ENCODE measurements around the gene NFKBIL1.

NFKBIL1 gene

DNA sequence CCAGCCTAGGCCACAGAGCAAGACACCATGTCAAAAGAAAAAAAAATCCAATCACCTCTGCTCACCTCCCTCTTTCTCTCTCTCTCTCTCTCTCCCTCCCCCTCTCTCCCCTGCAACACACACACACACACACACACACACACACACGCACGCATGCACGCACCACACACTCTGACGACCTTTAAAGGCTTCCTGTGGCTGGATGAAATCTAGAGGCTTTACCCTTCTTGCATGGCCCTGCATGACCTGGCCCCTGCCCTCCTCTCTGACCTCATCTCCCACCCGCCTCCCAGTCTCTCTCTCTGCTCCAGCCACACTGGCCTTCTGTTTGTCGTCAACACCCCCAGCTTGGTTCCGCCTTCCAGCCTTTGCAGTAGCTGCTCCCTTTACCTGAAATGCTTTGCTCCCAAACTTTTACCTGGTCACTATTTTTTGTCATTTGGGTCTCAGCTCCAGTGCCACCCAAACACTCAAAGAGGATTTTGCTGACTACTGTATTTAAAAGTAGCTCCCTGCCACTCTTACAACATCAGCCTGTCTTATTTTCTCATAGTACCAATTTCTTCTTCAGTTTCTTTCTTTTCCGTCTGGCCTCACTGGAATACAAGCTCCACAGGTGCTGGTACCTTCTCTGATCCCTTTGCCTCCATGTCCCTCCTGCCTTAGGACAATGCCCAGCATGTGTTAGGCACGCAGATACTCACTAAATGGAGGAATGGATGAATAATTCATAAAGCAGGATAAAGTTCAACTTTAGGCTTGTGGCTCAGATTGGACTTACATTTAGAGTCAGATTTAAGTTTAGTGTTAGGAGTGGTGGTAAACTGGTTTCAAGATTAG lies 20.3 kb downstream of the NFKBIL1 start:
- DNase-seq = no peak

DNA sequence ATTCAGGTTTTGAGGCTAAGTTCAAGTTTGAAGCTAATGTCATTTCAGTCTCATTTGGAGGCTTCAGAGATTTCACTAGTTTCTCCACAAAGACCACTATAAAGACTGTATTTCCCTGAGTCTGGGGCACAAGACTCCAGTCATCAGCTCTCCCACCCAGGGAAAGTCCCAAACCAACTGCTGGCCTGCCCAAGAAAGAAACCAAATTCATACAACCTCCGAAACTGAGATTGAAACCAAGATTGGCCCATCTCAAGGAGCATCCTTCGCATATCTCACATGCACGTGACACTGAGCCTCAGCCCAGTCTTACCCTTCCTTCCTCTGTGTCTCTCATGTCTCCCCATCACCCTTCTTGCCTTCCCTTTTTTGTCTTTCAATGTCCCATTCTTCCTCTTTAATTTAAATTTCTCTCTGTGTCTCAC lies 21.1 kb downstream of the NFKBIL1 start:
- no peak for DNase-seq

DNA sequence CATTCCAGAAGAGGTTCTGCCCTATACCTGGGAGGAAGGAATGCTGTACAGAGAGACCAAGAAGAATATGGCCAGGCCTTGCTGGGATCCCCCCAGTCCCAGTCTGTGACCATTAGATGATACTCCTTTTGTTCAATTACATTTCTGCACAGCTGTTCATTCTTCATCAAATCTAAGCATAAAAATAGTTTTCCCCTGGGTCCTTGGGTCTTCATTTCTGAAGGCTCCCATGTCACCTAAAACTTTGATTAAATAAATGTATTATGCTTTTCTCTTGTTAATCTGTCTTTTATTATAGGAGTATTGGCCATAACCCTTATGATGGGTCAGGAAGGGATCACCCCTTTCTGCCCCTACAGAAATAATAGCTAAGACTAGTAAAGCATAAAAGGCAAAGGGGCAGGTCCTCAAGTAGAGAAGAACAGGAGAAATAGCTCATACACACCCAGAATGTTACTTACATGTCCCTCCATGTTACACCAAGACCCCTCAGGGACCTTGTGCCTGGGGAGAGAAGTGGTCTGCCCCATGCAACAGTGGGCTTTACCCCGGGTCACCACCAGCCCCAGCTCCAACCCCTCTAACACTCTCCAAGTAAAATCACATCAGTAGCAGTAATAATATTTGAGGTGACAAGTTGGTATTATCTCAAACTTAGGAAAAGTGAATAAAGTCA lies 22.6 kb downstream of the NFKBIL1 start:
- DNase-seq = no peak

DNA sequence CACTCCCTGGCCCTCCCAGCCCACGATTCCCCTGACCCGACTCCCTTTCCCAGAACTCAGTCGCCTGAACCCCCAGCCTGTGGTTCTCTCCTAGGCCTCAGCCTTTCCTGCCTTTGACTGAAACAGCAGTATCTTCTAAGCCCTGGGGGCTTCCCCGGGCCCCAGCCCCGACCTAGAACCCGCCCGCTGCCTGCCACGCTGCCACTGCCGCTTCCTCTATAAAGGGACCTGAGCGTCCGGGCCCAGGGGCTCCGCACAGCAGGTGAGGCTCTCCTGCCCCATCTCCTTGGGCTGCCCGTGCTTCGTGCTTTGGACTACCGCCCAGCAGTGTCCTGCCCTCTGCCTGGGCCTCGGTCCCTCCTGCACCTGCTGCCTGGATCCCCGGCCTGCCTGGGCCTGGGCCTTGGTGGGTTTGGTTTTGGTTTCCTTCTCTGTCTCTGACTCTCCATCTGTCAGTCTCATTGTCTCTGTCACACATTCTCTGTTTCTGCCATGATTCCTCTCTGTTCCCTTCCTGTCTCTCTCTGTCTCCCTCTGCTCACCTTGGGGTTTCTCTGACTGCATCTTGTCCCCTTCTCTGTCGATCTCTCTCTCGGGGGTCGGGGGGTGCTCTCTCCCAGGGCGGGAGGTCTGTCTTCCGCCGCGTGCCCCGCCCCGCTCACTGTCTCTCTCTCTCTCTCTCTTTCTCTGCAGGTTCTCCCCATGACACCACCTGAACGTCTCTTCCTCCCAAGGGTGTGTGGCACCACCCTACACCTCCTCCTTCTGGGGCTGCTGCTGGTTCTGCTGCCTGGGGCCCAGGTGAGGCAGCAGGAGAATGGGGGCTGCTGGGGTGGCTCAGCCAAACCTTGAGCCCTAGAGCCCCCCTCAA lies 24.9 kb downstream of the NFKBIL1 start, which contains the start of gene LTA:
TSS of gene LTA (plus strand) at position 249 of the 871 bp plus-strand sequence. CDS start at position 703, 454 bp downstream.
- no peak for DNase-seq

DNA sequence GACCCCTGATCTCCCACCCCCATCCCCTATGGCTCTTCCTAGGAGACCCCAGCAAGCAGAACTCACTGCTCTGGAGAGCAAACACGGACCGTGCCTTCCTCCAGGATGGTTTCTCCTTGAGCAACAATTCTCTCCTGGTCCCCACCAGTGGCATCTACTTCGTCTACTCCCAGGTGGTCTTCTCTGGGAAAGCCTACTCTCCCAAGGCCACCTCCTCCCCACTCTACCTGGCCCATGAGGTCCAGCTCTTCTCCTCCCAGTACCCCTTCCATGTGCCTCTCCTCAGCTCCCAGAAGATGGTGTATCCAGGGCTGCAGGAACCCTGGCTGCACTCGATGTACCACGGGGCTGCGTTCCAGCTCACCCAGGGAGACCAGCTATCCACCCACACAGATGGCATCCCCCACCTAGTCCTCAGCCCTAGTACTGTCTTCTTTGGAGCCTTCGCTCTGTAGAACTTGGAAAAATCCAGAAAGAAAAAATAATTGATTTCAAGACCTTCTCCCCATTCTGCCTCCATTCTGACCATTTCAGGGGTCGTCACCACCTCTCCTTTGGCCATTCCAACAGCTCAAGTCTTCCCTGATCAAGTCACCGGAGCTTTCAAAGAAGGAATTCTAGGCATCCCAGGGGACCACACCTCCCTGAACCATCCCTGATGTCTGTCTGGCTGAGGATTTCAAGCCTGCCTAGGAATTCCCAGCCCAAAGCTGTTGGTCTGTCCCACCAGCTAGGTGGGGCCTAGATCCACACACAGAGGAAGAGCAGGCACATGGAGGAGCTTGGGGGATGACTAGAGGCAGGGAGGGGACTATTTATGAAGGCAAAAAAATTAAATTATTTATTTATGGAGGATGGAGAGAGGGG lies 26.1 kb downstream of the NFKBIL1 start:
- DNase-seq = no peak

DNA sequence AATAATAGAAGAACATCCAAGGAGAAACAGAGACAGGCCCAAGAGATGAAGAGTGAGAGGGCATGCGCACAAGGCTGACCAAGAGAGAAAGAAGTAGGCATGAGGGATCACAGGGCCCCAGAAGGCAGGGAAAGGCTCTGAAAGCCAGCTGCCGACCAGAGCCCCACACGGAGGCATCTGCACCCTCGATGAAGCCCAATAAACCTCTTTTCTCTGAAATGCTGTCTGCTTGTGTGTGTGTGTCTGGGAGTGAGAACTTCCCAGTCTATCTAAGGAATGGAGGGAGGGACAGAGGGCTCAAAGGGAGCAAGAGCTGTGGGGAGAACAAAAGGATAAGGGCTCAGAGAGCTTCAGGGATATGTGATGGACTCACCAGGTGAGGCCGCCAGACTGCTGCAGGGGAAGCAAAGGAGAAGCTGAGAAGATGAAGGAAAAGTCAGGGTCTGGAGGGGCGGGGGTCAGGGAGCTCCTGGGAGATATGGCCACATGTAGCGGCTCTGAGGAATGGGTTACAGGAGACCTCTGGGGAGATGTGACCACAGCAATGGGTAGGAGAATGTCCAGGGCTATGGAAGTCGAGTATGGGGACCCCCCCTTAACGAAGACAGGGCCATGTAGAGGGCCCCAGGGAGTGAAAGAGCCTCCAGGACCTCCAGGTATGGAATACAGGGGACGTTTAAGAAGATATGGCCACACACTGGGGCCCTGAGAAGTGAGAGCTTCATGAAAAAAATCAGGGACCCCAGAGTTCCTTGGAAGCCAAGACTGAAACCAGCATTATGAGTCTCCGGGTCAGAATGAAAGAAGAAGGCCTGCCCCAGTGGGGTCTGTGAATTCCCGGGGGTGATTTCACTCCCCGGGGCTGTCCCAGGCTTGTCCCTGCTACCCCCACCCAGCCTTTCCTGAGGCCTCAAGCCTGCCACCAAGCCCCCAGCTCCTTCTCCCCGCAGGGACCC lies 27.0 kb downstream of the NFKBIL1 start:
- DNase-seq = no peak

DNA sequence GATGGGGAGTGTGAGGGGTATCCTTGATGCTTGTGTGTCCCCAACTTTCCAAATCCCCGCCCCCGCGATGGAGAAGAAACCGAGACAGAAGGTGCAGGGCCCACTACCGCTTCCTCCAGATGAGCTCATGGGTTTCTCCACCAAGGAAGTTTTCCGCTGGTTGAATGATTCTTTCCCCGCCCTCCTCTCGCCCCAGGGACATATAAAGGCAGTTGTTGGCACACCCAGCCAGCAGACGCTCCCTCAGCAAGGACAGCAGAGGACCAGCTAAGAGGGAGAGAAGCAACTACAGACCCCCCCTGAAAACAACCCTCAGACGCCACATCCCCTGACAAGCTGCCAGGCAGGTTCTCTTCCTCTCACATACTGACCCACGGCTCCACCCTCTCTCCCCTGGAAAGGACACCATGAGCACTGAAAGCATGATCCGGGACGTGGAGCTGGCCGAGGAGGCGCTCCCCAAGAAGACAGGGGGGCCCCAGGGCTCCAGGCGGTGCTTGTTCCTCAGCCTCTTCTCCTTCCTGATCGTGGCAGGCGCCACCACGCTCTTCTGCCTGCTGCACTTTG lies 28.0 kb downstream of the NFKBIL1 start, which contains the start of gene TNF:
TSS of gene TNF (plus strand) at position 231 of the 567 bp plus-strand sequence. CDS start at position 408, 177 bp downstream.
- DNase-seq = no peak

DNA sequence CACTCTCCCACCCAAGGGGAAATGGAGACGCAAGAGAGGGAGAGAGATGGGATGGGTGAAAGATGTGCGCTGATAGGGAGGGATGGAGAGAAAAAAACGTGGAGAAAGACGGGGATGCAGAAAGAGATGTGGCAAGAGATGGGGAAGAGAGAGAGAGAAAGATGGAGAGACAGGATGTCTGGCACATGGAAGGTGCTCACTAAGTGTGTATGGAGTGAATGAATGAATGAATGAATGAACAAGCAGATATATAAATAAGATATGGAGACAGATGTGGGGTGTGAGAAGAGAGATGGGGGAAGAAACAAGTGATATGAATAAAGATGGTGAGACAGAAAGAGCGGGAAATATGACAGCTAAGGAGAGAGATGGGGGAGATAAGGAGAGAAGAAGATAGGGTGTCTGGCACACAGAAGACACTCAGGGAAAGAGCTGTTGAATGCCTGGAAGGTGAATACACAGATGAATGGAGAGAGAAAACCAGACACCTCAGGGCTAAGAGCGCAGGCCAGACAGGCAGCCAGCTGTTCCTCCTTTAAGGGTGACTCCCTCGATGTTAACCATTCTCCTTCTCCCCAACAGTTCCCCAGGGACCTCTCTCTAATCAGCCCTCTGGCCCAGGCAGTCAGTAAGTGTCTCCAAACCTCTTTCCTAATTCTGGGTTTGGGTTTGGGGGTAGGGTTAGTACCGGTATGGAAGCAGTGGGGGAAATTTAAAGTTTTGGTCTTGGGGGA lies 28.7 kb downstream of the NFKBIL1 start:
- DNase-seq = no peak

DNA sequence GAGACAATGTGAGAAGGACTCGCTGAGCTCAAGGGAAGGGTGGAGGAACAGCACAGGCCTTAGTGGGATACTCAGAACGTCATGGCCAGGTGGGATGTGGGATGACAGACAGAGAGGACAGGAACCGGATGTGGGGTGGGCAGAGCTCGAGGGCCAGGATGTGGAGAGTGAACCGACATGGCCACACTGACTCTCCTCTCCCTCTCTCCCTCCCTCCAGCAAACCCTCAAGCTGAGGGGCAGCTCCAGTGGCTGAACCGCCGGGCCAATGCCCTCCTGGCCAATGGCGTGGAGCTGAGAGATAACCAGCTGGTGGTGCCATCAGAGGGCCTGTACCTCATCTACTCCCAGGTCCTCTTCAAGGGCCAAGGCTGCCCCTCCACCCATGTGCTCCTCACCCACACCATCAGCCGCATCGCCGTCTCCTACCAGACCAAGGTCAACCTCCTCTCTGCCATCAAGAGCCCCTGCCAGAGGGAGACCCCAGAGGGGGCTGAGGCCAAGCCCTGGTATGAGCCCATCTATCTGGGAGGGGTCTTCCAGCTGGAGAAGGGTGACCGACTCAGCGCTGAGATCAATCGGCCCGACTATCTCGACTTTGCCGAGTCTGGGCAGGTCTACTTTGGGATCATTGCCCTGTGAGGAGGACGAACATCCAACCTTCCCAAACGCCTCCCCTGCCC lies 29.6 kb downstream of the NFKBIL1 start:
- DNase-seq = no peak

DNA sequence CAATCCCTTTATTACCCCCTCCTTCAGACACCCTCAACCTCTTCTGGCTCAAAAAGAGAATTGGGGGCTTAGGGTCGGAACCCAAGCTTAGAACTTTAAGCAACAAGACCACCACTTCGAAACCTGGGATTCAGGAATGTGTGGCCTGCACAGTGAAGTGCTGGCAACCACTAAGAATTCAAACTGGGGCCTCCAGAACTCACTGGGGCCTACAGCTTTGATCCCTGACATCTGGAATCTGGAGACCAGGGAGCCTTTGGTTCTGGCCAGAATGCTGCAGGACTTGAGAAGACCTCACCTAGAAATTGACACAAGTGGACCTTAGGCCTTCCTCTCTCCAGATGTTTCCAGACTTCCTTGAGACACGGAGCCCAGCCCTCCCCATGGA lies 30.2 kb downstream of the NFKBIL1 start:
- DNase-seq = no peak

DNA sequence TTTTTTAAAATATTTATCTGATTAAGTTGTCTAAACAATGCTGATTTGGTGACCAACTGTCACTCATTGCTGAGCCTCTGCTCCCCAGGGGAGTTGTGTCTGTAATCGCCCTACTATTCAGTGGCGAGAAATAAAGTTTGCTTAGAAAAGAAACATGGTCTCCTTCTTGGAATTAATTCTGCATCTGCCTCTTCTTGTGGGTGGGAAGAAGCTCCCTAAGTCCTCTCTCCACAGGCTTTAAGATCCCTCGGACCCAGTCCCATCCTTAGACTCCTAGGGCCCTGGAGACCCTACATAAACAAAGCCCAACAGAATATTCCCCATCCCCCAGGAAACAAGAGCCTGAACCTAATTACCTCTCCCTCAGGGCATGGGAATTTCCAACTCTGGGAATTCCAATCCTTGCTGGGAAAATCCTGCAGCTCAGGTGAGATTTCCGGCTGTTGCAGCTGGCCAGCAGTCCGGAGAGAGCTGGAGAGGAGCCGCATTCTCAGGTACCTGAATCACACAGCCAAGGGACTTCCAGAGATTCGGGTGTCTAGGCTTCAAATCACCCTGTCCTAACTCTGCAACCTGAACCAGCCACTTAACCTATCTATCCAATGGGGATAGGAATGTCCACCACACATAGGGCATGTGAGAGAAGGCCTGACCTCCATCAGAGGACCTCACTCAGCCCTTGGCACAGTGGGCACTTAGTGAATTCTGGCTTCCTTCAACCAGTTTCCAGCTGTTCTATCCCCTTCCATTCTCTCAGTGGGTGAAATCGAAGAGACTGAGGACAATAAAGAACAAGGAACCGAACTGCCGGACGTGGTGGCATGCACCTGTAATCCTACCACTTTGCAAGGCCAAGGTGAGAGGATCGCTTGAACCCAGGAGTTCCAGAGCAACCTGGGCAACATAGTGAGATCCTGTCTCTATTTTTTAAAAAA lies 31.0 kb downstream of the NFKBIL1 start:
- DNase-seq = no peak

DNA sequence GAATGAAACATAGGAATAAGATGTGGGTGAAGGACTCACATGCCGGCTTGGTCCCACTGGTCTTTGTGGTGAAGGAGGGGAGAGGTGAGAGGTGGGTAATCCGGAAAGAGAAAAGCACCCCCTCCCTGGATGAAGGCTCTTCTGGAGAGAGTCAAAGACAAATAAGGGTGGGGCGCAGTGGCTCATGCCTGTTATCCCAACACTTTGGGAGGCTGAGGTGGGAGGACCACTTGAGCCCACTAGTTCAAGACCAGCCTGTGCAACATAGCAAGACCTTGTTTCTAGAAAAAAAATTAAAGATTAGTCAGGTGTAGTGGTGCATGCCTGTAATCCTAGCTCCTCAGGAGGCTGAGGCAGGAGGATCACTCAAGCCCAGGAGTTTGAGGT lies 31.7 kb downstream of the NFKBIL1 start:
- DNase-seq = no peak

DNA sequence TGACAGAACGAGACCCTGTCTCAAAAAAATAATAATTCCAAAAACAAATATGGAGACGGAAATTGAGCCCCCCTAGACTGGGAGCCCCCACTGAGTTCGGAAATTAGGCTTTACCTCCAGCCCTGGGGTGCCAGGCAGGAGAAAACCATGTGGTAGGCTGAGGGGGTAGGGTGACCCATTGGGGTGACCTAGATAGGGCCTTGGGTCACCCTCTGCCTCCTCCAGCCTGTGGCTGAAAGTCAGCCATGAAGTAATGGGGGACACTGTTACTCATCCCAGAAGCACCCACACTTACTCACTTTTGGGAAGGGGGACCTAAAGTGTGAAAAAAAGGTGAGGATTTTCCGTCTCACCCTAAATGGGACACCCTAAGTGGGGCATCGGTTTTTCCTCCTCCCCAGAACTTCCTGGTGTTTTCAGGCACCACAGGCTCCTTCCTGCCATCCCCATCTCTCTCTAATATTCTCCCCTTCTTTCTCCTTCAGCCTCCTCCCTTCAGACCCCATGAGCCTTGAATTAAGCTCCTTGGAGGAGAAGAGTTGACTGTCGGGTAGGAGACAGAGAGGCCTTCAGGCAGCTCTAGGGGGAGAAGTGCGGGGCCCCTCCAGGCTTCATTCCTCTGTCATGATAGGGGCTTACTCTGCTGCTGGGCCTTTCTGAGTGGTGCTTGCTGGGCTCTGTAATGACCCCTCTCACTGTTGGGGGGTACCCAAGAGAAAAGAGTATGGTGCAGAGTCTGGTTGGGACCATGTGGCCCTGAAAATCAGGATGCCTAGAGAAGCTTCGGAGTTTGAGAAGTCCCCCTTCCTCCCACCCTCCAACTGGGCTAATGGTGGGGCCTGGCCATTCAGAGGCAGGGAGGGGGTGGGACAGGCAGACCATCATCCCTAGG lies 32.4 kb downstream of the NFKBIL1 start:
- DNase-seq = no peak

DNA sequence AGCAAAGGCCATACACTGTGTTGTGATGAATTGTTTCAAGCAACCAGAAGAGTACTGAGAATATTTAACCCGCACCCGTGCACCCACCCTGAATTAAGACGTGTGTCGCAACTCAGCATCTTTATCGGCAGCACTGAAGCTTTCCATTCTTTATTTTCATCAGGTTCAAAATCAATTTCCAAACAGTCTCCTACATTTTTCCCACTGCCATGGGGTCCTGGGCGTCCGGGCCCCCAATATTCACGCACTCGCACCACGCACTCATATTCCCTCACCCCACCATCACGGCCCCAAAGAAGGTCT lies 33.0 kb downstream of the NFKBIL1 start:
- DNase-seq = no peak

DNA sequence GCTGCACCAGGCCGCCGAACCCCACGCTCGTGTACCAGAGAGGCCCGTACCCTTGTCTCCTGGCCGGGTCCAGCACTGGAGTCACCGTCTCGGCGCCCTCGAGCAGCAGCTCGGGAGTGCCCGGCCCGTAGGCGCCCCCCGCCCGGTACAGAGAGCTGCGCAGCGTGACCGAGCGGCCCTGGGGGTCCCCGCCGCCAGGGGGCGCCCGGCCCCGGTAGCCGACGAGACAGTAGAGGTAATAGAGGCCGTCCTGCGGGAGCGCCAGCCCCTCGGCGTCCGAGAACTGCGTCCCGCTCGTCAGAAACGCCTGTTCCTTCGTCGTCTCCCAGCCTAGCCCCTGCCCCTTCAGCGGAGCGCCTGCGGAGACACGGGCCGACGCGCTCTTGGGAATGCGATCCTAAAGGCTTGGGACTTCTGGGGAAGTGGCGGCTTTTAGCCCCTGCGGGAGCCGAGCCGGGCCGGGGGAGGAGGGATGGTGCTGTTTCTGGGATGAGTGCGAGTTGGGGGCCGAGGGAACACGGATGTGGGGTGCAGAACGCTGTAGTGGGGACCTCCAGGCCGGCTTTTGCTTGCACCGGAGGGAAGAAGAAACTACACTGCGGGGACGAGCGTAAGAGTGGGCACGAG lies 33.5 kb downstream of the NFKBIL1 start:
- DNase-seq = peak; percentile 81
